Activated T-cell treated with anti-CD3 and anti-CD28 coated beads, Interleukin-2, amount 50 U/mL, for 24 hours (primary cell): ENCODE data around the gene IGF1.
"Not testable (repeated sequence)": the region's sequence is repeated elsewhere in the genome, so short reads cannot be mapped to it uniquely, and the experiment has no call there.

Experiments
- DNase-seq: peaks from one replicate; pipeline ENCODE4 v3.0.0-alpha.2; 2020
- H3K27ac Mint-ChIP-seq: 2 replicates; pipeline ENCODE4 v1.8.0; 2020; ENCODE audit warnings: mild to moderate bottlenecking, mixed read lengths
- H3K27me3 Mint-ChIP-seq: 2 replicates; pipeline ENCODE4 v1.8.0; 2020; ENCODE audit warnings: mixed read lengths
- H3K36me3 Mint-ChIP-seq: 2 replicates; pipeline ENCODE4 v1.8.0; 2020; ENCODE audit warnings: low read depth, mixed read lengths
- H3K4me1 Mint-ChIP-seq: 2 replicates; pipeline ENCODE4 v1.8.0; 2020; ENCODE audit warnings: low read depth, mixed read lengths
- H3K4me3 Mint-ChIP-seq: 2 replicates; pipeline ENCODE4 v1.8.0; 2020; ENCODE audit warnings: mild to moderate bottlenecking, moderate library complexity, mixed read lengths
- H3K9me3 Mint-ChIP-seq: 2 replicates; pipeline ENCODE4 v1.8.0; 2020; ENCODE audit warnings: mixed read lengths

Gene IGF1

DNA sequence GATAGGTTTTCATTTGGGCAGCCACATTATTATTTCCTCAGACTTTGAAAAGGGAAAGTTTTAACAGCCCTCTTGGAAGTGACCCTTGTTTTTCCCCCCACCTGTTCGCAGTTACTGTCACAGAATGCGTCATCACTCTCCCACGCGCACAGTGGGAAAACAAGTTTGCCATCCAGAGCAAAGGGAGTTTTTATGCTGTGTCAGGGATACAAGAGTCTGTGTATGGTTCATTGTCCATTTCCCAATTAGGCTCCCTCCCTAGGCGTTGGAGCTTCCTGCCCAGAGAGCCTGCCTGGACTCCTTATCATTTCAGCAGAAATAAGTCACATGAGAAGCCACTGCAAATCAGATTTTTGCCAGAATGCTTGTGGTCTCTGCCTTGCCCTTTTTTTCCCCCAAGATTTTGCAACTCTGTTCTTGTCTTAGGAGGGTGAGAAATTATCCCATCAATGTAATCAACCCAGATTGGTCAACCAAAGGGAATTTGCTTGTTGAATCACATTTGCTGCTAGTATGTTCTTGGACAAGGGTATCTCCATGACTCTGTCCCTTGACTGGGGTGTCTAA is 104.1 kb downstream of the IGF1 start:
- H3K9me3 Mint-ChIP-seq = no peaks in the 10 kb centered on the region
- H3K36me3 Mint-ChIP-seq = no peaks in the 10 kb centered on the region
- DNase-seq = no peak
- H3K27ac Mint-ChIP-seq = no peak overlapping the region
- no peaks in the 10 kb centered on the region for H3K27me3 Mint-ChIP-seq
- H3K4me3 Mint-ChIP-seq = no peak overlapping the region
- H3K4me1 Mint-ChIP-seq = peaks cover 12% of the 10 kb centered on the region

DNA sequence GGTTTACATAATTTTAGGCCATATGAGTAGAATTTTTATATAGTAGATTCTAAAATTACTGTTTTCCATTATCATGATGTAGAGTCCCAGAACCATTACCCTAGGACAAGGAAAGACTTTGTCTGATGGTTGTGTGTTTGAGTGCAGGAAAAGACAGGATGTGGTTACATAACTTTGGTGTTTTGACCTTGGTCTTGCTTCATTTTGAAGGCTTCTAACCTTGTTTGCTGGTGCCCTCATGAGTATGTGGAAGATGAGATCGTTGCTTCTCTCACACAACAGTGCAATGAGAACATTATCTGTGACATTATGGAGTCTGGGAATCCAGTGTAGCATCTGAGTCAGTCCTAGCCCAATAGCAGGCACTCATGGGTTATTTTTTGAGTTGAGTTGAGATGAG is 106.2 kb downstream of the IGF1 start:
- Mint-ChIP-seq H3K4me1 (peaks cover 15% of the 10 kb centered on the region), H3K4me3 (no peak overlapping the region), H3K36me3 (no peaks in the 10 kb centered on the region), H3K27me3 (peaks cover under 1% of the 10 kb centered on the region), H3K27ac (no peak overlapping the region), H3K9me3 (peaks cover under 1% of the 10 kb centered on the region)
- DNase-seq = no peak

DNA sequence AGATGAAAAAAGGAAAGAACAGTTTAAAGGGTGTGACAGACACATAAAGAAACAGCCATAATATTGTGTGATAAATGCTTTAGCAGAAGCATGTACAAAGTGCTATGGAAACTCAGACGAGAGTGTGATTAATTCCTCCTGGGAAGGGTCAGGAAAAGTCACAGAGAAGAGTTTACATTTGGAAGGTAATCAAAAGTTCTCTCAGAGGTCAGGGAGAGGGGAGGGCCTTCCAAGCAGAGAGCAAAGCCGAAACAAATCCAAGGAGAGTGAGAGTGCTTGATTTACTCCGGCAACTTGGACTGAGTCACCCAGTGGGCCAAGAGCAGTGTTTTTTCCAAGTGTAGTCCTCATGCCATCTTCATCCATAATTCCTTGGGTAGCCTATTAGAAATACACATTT is 108.3 kb downstream of the IGF1 start:
- H3K27ac Mint-ChIP-seq = no peak overlapping the region
- H3K4me1 Mint-ChIP-seq = peaks cover 16% of the 10 kb centered on the region
- DNase-seq = no peak
- H3K4me3 Mint-ChIP-seq = no peak overlapping the region
- no peaks in the 10 kb centered on the region for H3K36me3 Mint-ChIP-seq
- H3K9me3 Mint-ChIP-seq = peaks cover 9% of the 10 kb centered on the region
- peaks cover 3% of the 10 kb centered on the region for H3K27me3 Mint-ChIP-seq

DNA sequence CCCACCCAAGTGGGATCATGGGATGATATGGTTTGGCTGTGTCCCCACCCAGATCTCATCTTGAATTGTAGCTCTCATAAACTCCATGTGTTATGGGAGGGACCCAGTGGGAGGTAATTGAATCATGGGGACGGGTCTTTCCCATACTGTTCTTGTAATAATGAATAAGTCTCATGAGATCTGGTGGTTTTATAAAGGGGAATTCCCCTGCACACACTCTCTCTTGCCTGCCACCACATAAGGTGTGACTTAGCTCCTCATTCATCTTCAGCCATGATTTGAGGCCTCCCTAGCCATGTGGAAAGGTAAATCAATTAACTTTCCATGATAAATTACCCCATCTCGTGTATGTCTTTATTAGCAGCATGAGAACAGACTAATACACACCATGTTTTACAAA is 109.2 kb downstream of the IGF1 start:
- peaks cover 15% of the 10 kb centered on the region for H3K4me1 Mint-ChIP-seq
- H3K9me3 Mint-ChIP-seq = peaks cover 9% of the 10 kb centered on the region
- no peak for DNase-seq
- no peak overlapping the region for H3K27ac Mint-ChIP-seq
- peaks cover 3% of the 10 kb centered on the region for H3K27me3 Mint-ChIP-seq
- H3K4me3 Mint-ChIP-seq = no peak overlapping the region
- no peaks in the 10 kb centered on the region for H3K36me3 Mint-ChIP-seq

GRCh38 chr12:102369876-102370275 is 110.5 kb downstream of the IGF1 start:
- H3K27me3 Mint-ChIP-seq = peaks cover 3% of the 10 kb centered on the region
- H3K9me3 Mint-ChIP-seq = peaks cover 9% of the 10 kb centered on the region
- no peak overlapping the region for H3K27ac Mint-ChIP-seq
- H3K4me3 Mint-ChIP-seq = no peak overlapping the region
- no peak for DNase-seq
- no peaks in the 10 kb centered on the region for H3K36me3 Mint-ChIP-seq
- H3K4me1 Mint-ChIP-seq = peaks cover 15% of the 10 kb centered on the region

DNA sequence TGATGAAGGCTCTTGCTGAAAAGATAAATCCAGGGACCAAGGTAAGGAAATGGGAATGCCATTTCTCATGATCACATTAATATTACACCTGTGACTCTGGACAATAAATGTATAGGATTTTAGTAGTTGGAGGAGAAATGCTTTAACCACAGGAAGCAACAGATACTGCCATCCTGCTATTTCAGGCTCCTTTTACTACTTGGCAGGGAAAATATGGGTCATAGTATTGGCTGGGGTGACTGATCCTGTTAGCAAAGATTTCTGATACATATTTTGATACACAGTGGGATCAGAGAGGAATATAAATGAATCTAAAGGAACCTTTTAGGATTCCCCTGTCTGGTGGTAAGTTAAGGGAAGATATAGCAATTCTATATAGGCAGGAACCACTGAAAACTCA is 115.0 kb downstream of the IGF1 start:
- H3K4me3 Mint-ChIP-seq = no peak overlapping the region
- H3K27ac Mint-ChIP-seq = no peak overlapping the region
- no peaks in the 10 kb centered on the region for H3K36me3 Mint-ChIP-seq
- H3K27me3 Mint-ChIP-seq = peaks cover 3% of the 10 kb centered on the region
- peaks cover 1% of the 10 kb centered on the region for H3K4me1 Mint-ChIP-seq
- H3K9me3 Mint-ChIP-seq = peaks cover 9% of the 10 kb centered on the region
- no peak for DNase-seq

DNA sequence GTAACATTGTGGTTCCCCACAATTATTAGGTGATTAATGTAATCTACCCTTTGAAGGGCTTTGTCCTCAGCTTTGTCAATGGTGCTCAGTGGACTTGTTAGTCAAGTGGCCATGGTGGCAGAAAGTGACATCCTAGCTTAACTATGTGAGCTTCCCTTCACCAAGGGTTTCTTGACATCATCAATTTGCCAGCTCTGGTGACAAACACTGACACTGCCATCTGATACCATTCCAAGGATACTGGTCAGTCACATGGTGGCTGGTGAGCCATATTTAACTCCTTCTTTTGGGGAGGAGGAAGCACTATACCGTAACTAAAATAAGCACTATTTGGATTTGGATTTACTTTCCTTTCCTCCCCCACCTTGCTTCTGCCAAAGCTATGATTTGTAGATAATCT is 115.7 kb downstream of the IGF1 start:
- H3K4me1 Mint-ChIP-seq = peaks cover 1% of the 10 kb centered on the region
- no peak for DNase-seq

GRCh38 chr12:102356690-102357089 is 123.7 kb downstream of the IGF1 start:
- DNase-seq = no peak
- Mint-ChIP-seq H3K27ac (no peak overlapping the region), H3K9me3 (peaks cover 13% of the 10 kb centered on the region), H3K4me1 (no peaks in the 10 kb centered on the region), H3K27me3 (peaks cover 5% of the 10 kb centered on the region), H3K4me3 (no peak overlapping the region), H3K36me3 (no peaks in the 10 kb centered on the region)

More for the DNA sequence above, 115.7 kb downstream of the IGF1 start:
- no peaks in the 10 kb centered on the region for H3K36me3 Mint-ChIP-seq
- H3K27ac Mint-ChIP-seq = no peak overlapping the region
- no peak overlapping the region for H3K4me3 Mint-ChIP-seq
- peaks cover 3% of the 10 kb centered on the region for H3K27me3 Mint-ChIP-seq
- peaks cover 9% of the 10 kb centered on the region for H3K9me3 Mint-ChIP-seq

GRCh38 chr12:102354281-102354680 is 126.1 kb downstream of the IGF1 start:
- not testable (repeated sequence) for DNase-seq, H3K4me3 Mint-ChIP-seq

DNA sequence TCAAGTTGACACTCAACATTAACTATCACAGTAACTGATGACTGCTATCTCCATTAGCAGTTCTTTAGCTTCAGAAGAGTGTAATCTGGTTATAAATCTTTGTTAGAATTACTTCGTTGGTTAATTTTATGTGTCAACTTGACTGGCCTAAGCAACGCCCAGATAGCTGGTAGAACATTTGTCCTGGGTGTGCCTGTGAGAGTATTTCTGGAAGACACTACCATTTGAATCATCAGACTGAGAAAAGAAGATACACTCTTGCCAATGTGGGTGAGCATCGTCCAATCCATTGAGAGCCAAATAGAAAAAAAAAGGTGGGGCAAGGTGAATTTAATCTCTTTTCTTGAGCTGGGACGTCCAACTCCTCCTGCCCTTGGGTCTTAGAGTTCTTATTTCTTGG is 129.0 kb downstream of the IGF1 start:
- Mint-ChIP-seq H3K36me3 (no peaks in the 10 kb centered on the region), H3K4me1 (no peaks in the 10 kb centered on the region), H3K4me3 (no peak overlapping the region), H3K27ac (no peak overlapping the region), H3K27me3 (peaks cover 7% of the 10 kb centered on the region), H3K9me3 (peaks cover 13% of the 10 kb centered on the region)
- no peak for DNase-seq

More at GRCh38 chr12:102354281-102354680, 126.1 kb downstream of the IGF1 start:
- not testable (repeated sequence) for H3K27ac Mint-ChIP-seq, H3K4me1 Mint-ChIP-seq, H3K27me3 Mint-ChIP-seq, H3K36me3 Mint-ChIP-seq
- peaks cover 13% of the 10 kb centered on the region for H3K9me3 Mint-ChIP-seq

GRCh38 chr12:102350070-102350469 is 130.3 kb downstream of the IGF1 start:
- Mint-ChIP-seq H3K9me3 (peaks cover 13% of the 10 kb centered on the region), H3K27ac (no peak overlapping the region), H3K4me1 (no peaks in the 10 kb centered on the region), H3K27me3 (peaks cover 7% of the 10 kb centered on the region), H3K36me3 (no peaks in the 10 kb centered on the region), H3K4me3 (no peak overlapping the region)
- no peak for DNase-seq

- Mint-ChIP-seq H3K27ac (no peak overlapping the region), H3K27me3 (peaks cover 7% of the 10 kb centered on the region), H3K36me3 (no peaks in the 10 kb centered on the region), H3K4me1 (no peaks in the 10 kb centered on the region), H3K4me3 (no peak overlapping the region), H3K9me3 (peaks cover 12% of the 10 kb centered on the region)
- no peak for DNase-seq
Measured at GRCh38 chr12:102349079-102349478, 131.3 kb downstream of the IGF1 start.

DNA sequence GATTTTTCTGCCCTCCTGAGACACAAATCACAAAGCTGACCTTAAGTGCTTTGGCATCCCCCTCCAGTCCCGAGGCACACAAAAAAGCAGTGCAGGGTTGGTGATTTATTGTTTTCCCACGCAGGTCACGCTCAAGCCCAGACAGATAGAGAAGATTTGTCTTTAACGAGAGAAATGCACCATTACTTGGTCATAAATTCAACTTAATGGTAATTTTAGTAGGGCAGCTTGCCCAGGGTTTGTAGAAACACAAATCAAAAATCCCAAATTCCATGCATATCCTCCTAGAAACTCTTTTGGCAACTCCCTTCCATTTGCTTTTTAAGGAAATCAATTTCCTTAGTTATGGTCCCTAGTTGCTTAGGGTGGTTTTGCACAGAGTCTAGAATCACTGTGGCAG is 132.6 kb downstream of the IGF1 start:
- no peaks in the 10 kb centered on the region for H3K4me1 Mint-ChIP-seq
- H3K27me3 Mint-ChIP-seq = peaks cover 7% of the 10 kb centered on the region
- no peak for DNase-seq
- H3K36me3 Mint-ChIP-seq = no peaks in the 10 kb centered on the region
- peaks cover 12% of the 10 kb centered on the region for H3K9me3 Mint-ChIP-seq
- no peak overlapping the region for H3K27ac Mint-ChIP-seq
- H3K4me3 Mint-ChIP-seq = no peak overlapping the region
